Omental fat pad (tissue), 4 donors: Measurements from ENCODE around the gene TSTD1. TPM values are rescaled to one million over a fixed set of nuclear protein-coding genes. Genes with fewer than 3 reads are reported as not detected.

Source experiments
- ATAC-seq: fragments of 150-250 bp; one replicate; pipeline ENCODE4 v1.9.1; 2016; ENCODE audit warnings: mild to moderate bottlenecking, moderate library complexity; ENCODE audit not compliant: low FRiP score
- DNase-seq: peaks from one replicate; pipeline ENCODE4 v3.0.0-alpha.2; 2019; ENCODE audit warnings: low spot score
- total RNA-seq, 4 donors: library from RNA; depleted of rRNA; stranded (reverse); fragments of >200 nt; gene quantifications; one replicate each; pipeline ENCODE4 v1.1.0, GENCODE V29; 2016
- TF ChIP-seq, protein P1 (sequence below), 3 donors: fragments of 450-650 bp; IDR thresholded peaks; one replicate each; pipeline ENCODE4 v1.5.1; 2016 to 2017; ENCODE audit warnings: antibody characterized with exemption in 3 of 3, mild to moderate bottlenecking in 3 of 3, moderate library complexity in 2 of 3

TSTD1 gene
- total RNA-seq, 4 donors from 2014 or later, result 26.0 to 43.1 (median 30.5) TPM

DNA sequence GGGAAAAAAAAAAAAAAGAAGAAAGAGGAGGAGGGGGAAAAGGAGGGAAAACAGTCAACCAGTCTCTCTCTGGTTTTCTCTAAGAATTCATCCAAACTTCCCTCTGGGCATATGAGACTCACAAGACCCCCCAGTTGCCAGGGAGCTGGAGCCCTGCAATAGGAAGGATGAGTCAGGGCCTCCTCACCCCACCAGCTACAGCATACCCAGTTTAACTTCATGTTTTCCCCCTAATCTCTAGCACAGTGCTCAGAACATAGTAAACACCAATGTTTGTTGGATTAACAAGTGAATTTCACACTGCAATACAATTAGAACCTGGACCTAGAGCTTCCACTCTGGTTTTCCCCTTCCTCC, 25.7 kb downstream of the TSTD1 start:
- TF ChIP-seq, protein P1, sequence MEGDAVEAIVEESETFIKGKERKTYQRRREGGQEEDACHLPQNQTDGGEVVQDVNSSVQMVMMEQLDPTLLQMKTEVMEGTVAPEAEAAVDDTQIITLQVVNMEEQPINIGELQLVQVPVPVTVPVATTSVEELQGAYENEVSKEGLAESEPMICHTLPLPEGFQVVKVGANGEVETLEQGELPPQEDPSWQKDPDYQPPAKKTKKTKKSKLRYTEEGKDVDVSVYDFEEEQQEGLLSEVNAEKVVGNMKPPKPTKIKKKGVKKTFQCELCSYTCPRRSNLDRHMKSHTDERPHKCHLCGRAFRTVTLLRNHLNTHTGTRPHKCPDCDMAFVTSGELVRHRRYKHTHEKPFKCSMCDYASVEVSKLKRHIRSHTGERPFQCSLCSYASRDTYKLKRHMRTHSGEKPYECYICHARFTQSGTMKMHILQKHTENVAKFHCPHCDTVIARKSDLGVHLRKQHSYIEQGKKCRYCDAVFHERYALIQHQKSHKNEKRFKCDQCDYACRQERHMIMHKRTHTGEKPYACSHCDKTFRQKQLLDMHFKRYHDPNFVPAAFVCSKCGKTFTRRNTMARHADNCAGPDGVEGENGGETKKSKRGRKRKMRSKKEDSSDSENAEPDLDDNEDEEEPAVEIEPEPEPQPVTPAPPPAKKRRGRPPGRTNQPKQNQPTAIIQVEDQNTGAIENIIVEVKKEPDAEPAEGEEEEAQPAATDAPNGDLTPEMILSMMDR (IDR thresholded peaks at IDR 0.05), result no peak
- ATAC-seq, result peak; percentile 67
- DNase-seq, result no peak

DNA sequence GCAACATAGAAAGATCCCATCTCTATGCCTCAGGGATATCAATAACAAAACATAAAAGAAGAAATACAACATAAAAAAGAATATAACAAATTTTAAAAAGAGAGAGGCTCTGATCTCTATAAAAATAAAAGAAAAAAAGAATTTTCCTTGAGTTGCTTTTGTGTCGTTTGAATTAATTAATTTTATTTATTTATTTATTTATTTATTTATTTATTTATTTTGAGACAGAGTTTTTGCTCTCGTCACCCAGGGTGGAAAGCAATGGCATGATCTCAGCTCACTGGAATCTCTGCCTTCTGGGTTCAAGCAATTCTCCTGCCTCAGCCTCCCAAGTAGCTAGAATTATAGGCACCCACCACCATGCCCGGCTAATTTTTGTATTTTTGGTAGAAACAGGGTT, 26.3 kb downstream of the TSTD1 start:
- TF ChIP-seq, protein P1 (IDR thresholded peaks at IDR 0.05), result no peak
- DNase-seq (no peak), ATAC-seq (no peak)

DNA sequence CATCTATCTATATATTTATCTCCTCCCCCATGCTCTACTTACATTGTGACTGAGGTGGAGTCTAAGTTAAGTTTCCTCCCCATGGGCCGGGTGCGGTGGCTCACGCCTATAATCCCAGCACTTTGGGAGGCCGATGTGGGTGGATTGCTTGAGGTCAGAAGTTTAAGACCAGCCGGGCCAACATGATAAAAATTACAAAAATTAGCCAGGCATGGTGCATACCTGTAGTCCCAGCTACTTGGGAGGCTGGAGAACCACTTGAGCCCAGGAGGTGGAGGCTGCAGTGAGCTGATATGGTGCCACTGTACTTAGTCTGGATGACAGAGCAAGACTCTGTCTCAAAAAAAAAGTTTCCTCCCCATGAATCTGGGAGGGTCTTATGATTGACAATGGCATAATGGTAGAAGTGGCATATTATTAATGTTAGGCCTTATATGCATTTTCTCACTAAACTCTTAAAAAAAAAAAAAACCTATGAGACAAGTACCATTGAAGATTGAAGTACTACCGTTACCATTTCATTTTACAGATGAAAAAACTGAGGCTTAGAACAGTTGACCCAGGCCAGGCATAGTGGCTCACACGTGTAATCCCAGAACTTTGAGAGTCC, 29.1 kb downstream of the TSTD1 start:
- TF ChIP-seq, protein P1 (IDR thresholded peaks at IDR 0.05), result no peak
- DNase-seq (no peak), ATAC-seq (no peak)

DNA sequence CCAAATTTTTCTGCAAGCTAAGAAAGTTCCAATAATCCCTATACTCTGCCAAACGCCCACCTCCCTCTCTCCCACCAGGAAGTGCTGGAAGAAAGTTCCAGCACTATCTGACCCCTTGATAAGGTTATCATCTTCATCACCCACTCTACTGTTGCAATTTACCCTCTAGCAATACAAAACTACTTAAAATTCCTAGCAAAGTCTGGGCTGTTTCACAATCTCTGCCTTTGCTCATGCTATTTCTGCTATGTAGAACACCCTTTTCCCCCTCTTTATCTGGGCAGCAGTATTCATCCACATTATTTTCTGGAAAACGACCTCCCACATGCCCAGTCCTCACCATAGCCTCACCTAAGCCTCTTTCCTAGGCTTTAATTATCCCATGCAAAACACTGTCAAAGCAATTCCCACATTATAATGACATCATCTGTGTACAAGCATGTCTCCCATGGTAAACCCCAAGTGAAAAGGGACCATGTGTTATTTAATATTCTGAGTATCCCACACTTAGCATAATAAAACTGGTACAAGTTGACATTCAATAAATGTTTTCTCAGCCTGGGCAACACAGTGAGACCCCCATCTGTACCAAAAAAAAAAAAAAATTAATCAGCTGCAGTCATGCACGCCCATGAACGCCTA, 29.8 kb downstream of the TSTD1 start:
- TF ChIP-seq, protein P1 (IDR thresholded peaks at IDR 0.05), result no peak
- ATAC-seq (peak; percentile 57), DNase-seq (no peak)

DNA sequence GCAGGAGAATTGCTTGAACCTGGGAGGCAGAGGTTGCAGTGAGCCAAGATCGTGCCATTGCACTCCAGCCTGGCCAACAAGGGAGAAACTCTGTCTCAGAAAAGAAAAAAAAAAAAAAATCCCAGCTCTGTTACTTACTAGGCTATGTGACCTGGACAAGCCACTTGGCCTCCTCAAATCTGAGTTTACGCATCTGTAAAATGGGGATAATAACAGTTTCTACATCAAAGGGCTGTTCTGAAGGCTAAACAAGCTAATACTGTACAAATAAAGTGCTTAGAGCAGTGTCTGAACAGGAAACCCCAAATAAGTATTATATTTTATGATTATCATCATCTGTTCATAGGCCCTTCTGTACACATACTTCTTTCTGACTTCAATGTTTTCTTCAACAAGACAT, 31.4 kb downstream of the TSTD1 start:
- DNase-seq (no peak), ATAC-seq (no peak)
- TF ChIP-seq, protein P1 (IDR thresholded peaks at IDR 0.05), result no peak

DNA sequence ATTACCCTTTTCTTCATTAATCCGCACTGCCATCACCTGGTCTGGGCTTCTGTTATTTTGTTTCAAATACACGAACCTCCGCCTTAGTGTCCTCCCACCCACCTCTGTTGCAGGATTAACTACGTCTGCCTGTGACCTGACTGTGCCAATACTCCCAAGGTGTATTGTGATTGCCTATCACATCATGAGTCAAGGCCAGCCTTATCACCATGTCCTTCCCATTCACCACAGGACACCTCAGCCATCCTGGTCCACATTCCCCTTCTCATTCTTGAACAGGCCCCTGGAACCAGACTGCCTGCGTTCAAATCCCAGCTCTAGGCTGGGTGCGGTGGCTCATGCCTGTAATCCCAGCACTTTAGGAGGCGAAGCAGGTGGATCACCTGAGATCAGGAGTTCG, 32.2 kb downstream of the TSTD1 start:
- TF ChIP-seq, protein P1 (IDR thresholded peaks at IDR 0.05), result no peak
- ATAC-seq (no peak), DNase-seq (no peak)

DNA sequence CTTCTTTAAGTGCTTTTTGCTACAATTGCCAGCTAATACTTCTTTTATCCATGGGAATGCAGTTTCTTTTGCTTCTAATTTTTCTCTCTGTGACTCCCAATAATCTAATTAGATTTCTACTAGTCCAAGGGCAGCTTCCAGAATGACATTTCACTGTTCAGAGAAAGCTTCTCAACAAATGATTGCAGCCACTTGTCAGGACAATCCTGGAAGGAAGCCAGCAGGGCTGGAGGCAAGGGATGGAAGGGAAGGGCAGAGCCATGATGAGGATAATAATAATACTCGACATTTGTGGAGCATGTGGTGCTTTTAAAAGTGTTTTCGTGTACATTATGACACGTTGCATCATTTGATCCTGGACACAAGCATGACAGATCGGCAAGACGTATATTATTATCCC, 37.2 kb downstream of the TSTD1 start:
- TF ChIP-seq, protein P1 (IDR thresholded peaks at IDR 0.05), result no peak
- no peak for DNase-seq
- ATAC-seq, result no peak
